ENCODE results near the gene C1QTNF3. TPM values are rescaled to one million over a fixed set of nuclear protein-coding genes. Genes with fewer than 3 reads are reported as not detected.
"Not testable (repeated sequence)": the region's sequence is repeated elsewhere in the genome, so short reads cannot be mapped to it uniquely, and the experiment has no call there.

C1QTNF3 gene
- total RNA-seq, 1 experiment from 2014 or later, result 0.21 TPM

GRCh38 chr5:34022121-34022705 is 20.8 kb downstream of the C1QTNF3 start:
- DNase-seq (ENCODE audit: low read depth), result peak; percentile 77

DNA sequence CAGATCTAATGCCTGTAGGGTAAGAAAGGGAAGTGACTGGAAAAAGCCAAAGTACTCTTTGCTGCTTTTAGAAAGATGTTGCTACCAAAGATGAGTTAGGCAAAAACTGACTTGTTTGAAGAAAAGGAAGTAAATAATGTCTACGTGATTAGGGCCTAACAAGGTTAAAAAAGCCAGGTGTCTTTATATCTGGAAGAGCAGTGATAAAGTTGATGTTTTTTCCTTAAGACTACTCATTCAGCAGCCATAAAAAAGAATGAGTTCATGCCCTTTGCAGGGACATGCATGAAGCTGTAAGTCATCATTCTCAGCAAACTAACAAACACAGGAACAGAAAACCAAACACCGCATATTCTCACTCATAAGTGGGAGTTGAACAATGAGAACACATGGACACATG is 21.7 kb downstream of the C1QTNF3 start:
- no peak for DNase-seq (ENCODE audit: low read depth)

DNA sequence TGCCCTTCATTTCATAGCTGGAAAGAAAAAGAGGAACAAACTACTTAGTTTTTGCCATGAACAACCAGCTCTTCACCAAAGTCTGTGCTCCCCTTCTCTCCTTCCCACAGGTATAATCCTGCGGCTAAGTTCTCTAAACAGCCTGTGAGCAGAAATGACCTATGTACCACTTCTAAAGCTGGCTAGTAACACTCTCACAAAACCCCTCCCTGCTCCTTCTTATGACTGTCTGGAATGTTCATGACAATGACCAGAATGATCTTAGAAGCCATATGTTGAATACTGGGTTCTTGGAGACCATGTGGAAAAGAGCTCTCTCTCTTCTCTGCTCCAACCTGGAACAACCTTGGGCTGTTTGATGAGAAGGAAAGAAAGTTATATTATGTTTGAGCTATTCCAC is 22.3 kb downstream of the C1QTNF3 start:
- no peak for DNase-seq (ENCODE audit: low read depth)

GRCh38 chr5:34017254-34017653 is 25.8 kb downstream of the C1QTNF3 start:
- no peak for DNase-seq (ENCODE audit: low read depth)

DNA sequence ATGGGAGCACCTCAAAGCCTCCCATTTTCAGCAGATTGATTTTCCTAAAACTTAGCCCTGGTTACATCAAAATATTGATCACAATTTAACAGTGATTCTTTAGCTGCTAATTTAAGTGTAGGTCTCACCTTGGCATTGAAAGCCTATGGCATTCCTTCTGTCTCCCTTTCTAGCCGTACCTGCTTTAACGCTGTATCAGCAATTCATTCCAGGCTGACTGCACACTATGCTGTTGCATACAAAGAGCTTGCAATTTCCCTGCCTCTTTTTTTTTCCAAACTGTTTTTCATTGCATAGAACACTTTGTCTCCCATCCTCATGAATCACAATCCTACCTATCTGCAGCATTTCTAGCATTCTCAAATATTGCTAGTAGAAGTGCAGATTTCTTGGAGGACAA is 26.3 kb downstream of the C1QTNF3 start:
- no peak for DNase-seq (ENCODE audit: low read depth)

DNA sequence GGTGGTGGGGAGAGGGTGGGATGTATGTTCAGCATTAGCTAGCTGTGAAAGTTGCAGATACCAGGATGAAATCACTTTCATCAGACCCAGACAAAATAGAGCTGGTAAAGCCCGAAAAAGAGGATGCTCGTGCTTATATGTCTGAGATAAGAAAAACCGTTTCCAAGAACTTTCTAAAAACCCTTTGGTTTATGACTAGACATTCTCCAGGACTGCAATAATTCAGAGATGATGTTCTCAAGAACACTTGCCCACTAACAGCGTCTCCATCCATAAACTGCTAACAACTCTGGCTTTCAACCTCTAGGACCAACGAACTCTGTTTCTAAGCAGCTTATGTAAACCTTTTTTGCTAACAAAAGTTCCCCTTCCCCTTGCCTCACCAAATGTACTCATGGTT is 26.8 kb downstream of the C1QTNF3 start:
- DNase-seq (ENCODE audit: low read depth), result no peak

DNA sequence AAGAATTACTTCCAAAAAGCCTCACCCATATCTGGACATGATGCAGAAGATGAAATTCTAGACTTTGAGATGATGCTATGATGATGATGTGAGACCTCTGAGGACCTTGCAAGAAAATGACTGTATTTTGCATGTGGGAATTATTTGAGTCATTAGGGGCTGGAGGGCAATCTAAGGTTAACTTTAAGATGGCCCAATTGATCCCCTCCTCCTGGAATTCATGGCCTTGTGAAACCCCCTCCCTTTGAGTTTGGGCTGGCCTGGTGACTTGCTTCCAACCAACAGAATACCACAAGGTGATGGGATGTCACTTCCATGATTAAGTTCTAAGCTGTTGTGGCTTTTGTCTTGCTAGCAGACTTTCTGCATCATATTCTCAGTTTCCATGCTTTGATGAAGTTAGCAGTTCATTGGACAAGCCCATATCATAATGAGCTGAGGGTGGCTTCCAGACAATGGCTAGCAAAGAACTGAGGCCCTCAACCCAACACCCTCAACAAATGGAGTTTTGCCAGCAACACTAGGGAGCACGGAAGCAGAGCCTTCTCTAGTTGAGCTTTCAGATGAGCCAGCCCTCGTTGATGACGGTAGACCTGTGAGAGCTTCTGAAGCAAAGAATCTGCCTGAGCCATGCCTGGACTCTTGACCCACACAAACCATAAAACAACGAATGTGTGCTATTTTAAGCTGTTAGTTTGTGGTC is 27.7 kb downstream of the C1QTNF3 start:
- DNase-seq (ENCODE audit: low read depth), result no peak

GRCh38 chr5:34014626-34015025 is 28.4 kb downstream of the C1QTNF3 start:
- DNase-seq (ENCODE audit: low read depth), result no peak

GRCh38 chr5:34013547-34013946 is 29.5 kb downstream of the C1QTNF3 start:
- DNase-seq (ENCODE audit: low read depth), result peak; percentile 10

GRCh38 chr5:34012791-34013190 is 30.2 kb downstream of the C1QTNF3 start:
- DNase-seq (ENCODE audit: low read depth), result peak; percentile 2

- DNase-seq (ENCODE audit: low read depth), result no peak
These were observed 31.5 kb downstream of the C1QTNF3 start for GRCh38 chr5:34011536-34011935.

GRCh38 chr5:34010146-34010545 is 32.9 kb downstream of the C1QTNF3 start:
- DNase-seq (ENCODE audit: low read depth), result not testable (repeated sequence)

- no peak for DNase-seq (ENCODE audit: low read depth)
These were observed 33.4 kb downstream of the C1QTNF3 start for GRCh38 chr5:34009610-34010009.

GRCh38 chr5:34008802-34009201 is 34.2 kb downstream of the C1QTNF3 start:
- DNase-seq (ENCODE audit: low read depth), result no peak

DNA sequence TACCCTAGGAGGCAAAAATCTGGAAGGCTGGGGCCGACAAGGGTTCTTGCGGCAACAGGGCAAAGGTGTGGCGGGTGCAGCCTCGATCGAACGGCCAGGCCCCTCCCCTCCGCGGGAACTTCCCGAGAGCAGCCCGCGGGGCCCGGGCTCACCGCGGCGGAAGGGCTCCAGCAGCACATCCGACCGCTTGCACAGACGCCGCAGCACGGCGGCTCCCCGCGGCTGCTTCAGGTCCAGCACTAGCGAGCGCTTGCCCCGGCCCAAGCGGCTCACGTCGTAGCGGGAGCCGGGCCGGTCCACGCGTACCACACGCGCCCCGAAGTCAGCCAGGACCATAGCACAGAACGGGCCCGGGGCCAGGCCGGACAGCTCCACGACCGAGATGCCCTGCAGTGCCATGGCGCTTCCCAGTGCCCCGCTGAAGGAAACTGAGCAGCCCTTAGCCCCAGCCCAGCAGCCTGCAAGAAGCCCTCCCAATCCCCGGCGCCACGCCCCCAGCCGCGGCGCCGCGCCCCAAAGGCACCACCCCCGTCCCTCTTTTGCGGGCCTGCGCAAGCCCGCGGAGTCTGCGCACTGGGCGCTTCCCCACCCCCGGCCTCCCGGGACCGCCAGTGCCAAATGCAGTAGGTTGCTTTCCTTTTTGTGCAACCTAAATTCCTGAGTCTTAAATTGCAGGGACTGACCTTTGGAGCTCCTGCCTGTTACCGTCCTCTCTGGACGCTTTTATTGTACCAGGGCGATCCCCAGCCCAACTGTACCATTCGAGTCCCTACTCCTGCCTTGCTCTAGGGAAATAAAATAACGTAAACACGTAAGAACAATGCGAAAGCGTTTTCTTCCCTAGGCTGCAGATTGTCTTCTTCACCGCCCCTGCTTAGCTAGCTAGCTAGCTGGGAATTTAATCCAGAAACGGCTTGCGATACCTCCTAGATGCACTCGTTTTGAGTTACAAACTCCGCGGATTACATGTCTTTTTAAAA is 35.1 kb downstream of the C1QTNF3 start, which contains the start of gene AMACR:
AMACR (minus strand) TSS at position 430 of the 980 bp plus-strand sequence; CDS start at position 399, 31 bp downstream.
- peak; percentile 94 for DNase-seq (ENCODE audit: low read depth)

DNA sequence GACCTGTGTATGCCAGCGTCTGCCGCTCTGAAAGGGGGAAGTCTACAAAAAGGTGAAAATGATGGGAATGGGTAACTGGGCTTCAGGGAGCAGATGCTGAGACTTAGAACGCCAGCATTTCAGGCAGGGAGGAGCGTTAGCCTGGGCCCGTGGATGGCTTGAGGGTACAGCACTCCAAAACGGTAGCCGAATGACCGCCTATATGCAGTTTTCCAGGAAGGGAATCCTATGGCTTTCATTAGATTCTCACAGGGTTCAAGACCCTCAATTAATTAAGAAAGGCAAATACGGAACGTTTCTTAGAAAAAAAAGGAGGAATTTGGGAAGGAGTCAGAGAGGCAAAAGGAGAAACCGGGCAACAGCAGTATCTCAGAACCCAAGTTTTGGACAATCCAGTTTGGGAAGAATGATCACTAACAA is 35.8 kb downstream of the C1QTNF3 start:
- no peak for DNase-seq (ENCODE audit: low read depth)

DNA sequence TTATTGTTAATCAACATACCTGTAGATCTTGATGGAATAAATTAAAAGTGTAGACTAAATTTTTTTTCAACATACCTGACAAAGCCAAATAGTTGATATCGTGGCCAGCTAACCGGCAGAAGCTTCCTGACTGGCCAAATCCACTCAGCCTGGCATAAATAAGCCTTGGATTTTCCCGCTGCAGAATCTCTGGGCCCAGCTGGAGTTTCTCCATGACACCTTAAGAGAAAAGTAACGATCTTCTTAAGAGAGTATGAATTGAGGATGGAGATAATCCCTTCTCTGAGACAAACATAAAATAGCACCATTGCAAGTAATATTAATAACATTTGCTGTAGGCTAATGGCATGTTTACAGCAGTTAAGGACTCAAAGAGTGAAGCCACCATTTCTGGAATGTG is 37.3 kb downstream of the C1QTNF3 start:
- DNase-seq (ENCODE audit: low read depth), result no peak

GRCh38 chr5:34005211-34005610 is 37.8 kb downstream of the C1QTNF3 start:
- DNase-seq (ENCODE audit: low read depth), result no peak

DNA sequence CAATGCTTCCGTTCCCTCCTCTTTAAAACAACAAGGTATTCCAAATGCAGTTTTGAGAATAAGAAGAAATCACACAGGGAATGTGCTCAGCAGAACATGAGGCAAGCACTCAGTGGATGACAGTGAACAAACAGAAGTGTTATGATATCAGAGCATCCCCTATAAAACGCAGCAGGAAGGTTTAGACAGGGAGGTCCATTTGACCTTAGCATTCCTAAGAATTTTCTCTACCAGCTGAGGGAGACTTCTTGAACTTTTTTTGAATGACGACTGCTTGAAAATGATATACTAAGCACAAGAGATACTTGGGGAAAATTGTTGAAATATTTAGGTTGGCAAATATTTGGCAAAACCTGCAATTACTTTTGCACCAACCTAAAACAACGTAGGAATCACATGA is 39.1 kb downstream of the C1QTNF3 start:
- DNase-seq (ENCODE audit: low read depth), result no peak

GRCh38 chr5:34002629-34003328 is 40.2 kb downstream of the C1QTNF3 start:
- DNase-seq (ENCODE audit: low read depth), result no peak

DNA sequence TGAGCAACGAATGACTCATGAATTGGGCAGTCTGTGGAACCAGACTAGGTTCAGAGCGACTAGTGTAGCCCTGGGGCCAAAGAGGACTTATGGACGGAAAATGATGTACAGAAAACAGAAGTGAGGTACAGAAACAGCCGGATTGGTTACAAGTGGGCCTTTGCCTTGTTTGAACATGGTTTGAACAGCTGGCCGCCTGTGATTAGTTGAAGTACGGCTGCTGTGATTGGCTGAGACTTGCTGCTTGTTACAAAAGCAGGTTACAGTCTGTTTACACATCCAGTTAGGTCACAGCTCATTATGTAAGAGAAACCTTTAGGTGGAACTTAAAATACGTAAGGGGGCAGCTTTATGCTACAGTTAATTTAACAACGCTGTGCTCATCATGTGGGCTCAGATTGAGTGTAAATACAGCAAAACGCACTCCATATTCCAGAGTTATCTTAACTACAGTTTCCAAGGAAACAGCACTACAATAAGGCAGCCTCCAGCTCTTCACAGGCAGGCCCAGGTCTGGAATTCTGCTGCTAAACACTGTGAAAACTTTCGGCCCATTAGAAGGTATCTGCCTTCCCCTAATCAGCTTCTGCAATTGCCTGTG is 41.7 kb downstream of the C1QTNF3 start:
- no peak for DNase-seq (ENCODE audit: low read depth)
